H1 (cell line): ENCODE data around the gene SPEF2. TPM values are rescaled to one million over a fixed set of nuclear protein-coding genes. Genes with fewer than 3 reads are reported as not detected.

Experiments
- BCL11A ChIP-seq, 2 experiments: IDR thresholded peaks; one replicate each; pipeline ENCODE4 v1.6.1; 2011; ENCODE audit warnings: low read depth in 2 of 2, low read length in 2 of 2, mild to moderate bottlenecking in 2 of 2
- CREB1 ChIP-seq: IDR thresholded peaks from 2 replicates; pipeline ENCODE4 v1.6.1; 2012; ENCODE audit warnings: inconsistent platforms
- CTCF ChIP-seq, 3 experiments: IDR thresholded peaks; 1 replicate in 2 of 3; 2 replicates in 1 of 3; pipeline versions ENCODE4 v1.5.1 to v1.6.1; 2011; ENCODE audit warnings: low read length in 3 of 3, mild to moderate bottlenecking in 3 of 3, inconsistent platforms in 2 of 3, low read depth in 1 of 3, moderate library complexity in 1 of 3; ENCODE audit not compliant: insufficient read depth in 1 of 3; ENCODE audit errors: control extremely low read depth in 1 of 3
- E2F6 ChIP-seq: IDR thresholded peaks from 2 replicates; pipeline ENCODE4 v1.6.1; 2012; ENCODE audit warnings: inconsistent platforms
- GABPA ChIP-seq: IDR thresholded peaks from 2 replicates; pipeline ENCODE4 v1.6.1; 2011; ENCODE audit warnings: mild to moderate bottlenecking, low read length, moderate library complexity, borderline replicate concordance; ENCODE audit not compliant: insufficient read depth
- KDM5A ChIP-seq: fragments of 200-600 bp; IDR thresholded peaks from 2 replicates; pipeline ENCODE4 v1.7.1; 2012; ENCODE audit warnings: mild to moderate bottlenecking, low read length, inconsistent platforms, mixed read lengths
- PHF8 ChIP-seq: fragments of 200-600 bp; sonication (generic); conservative IDR thresholded peaks from 2 replicates; pipeline ENCODE4 v1.7.1; 2012; ENCODE audit warnings: low read depth, mild to moderate bottlenecking, inconsistent platforms, low read length, moderate library complexity
- POU5F1 ChIP-seq: IDR thresholded peaks from 2 replicates; pipeline ENCODE4 v1.6.1; 2011; ENCODE audit warnings: low read depth, mild to moderate bottlenecking, low read length, moderate library complexity
- SP4 ChIP-seq: IDR thresholded peaks from 2 replicates; pipeline ENCODE4 v1.6.1; 2012; ENCODE audit warnings: low read length, inconsistent platforms
- TCF12 ChIP-seq: IDR thresholded peaks from 2 replicates; pipeline ENCODE4 v1.6.1; 2011; ENCODE audit warnings: low read depth, mild to moderate bottlenecking, low read length
- polyA plus RNA-seq, 7 experiments: library from polyadenylated mRNA; depleted of rRNA in 3 of 7; stranded (reverse) in 5 of 7; unstranded in 2 of 7; fragments of >200 nt in 5 of 7; fragments of 200-250 nt in 2 of 7; gene quantifications; 1 replicate in 5 of 7; 2 replicates in 1 of 7; 4 replicates in 1 of 7; pipeline versions ENCODE4 v1.2.1 to v1.2.3, GENCODE V29; 2011 to 2013; ENCODE audit warnings: missing spikeins in 2 of 7, mixed read lengths in 2 of 7
- total RNA-seq: library from RNA; stranded (reverse); fragmentation: NEBNext Ultra II Directional; extraction: Animal tissue kit (Norgen Biotek cat#: 25700); gene quantifications from 2 replicates; pipeline ENCODE4 v1.2.1, GENCODE V29; 2021

SPEF2 gene
- total and polyA plus RNA-seq, 2 of the 8 experiments (the other 6 are each of a cell fraction or from before 2014, with no cell fraction given): 0.14 to 0.73 TPM

- TF ChIP-seq CTCF (IDR thresholded peaks at IDR 0.05; ENCODE audit: control extremely low read depth in 1 of 3, insufficient read depth in 1 of 3, low read depth in 1 of 3, low read length in 3 of 3) (no peak), E2F6 (no peak), KDM5A (no peak), GABPA (no peak), TCF12 (no peak), POU5F1 (no peak), SP4 (no peak), CREB1 (no peak), BCL11A (IDR thresholded peaks at IDR 0.05; ENCODE audit: low read depth in 2 of 2, low read length in 2 of 2) (no peak), PHF8 (no peak)
Observed at GRCh38 chr5:35771300-35771699, 153.6 kb downstream of the SPEF2 start (continued).
